GM18861 (cell line): ENCODE data around the gene ANKRD44.
"Not testable (repeated sequence)": the region's sequence is repeated elsewhere in the genome, so short reads cannot be mapped to it uniquely, and the experiment has no call there.

ENCODE experiments used
- ATAC-seq: cut with Tn5 transposase; IDR thresholded peaks from one replicate; pipeline ENCODE4 v1.9.1; 2021; ENCODE audit not compliant: unreplicated experiment

ANKRD44 gene

GRCh38 chr2:197085665-197086064, 224.9 kb downstream of the ANKRD44 start:
- ATAC-seq = no peak

GRCh38 chr2:197081294-197081693, 229.3 kb downstream of the ANKRD44 start:
- ATAC-seq = no peak

- ATAC-seq = no peak
Observed at GRCh38 chr2:197080578-197081216, 229.9 kb downstream of the ANKRD44 start.

- ATAC-seq = no peak
Observed at GRCh38 chr2:197079832-197080555, 230.6 kb downstream of the ANKRD44 start.

- no peak for ATAC-seq
Observed at GRCh38 chr2:197079414-197079813, 231.2 kb downstream of the ANKRD44 start.

DNA sequence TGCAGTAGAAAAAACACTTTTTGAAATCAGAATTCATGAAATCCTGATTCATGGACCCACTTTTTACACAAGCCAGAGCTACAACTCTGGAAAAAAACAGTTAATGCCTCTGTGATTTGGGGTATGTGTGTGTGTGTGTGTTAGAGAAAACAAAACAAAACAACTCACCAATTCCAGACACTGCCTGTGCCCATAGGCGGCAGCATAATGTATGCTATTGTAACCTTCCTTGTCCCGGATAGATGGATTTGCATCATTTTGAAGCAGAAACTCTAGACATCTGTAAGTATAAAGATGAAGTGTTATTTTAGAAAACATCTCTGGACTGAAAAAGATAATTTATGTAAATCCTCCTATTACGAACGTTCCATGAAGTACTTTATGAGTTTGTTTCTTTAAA, 232.0 kb downstream of the ANKRD44 start:
- no peak for ATAC-seq

DNA sequence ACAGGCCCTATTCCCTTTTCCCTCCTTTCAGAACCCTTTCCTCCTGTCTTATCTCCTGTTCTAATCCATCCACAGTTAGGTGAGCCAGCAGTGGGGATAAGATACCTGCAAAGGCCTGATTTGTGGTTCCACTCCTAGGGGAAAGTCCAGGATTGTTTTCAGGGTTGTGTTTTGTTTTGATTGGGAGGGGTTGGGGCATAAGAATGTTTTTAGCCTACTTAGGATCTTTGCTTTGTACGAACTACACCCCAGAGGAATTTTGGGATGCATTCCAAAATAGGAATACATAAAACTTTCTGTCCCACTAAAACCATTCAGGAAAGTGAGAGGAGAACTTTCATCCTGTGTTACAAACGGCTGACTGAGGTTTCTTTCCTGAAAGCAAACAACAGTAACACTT, 233.2 kb downstream of the ANKRD44 start:
- ATAC-seq = no peak

DNA sequence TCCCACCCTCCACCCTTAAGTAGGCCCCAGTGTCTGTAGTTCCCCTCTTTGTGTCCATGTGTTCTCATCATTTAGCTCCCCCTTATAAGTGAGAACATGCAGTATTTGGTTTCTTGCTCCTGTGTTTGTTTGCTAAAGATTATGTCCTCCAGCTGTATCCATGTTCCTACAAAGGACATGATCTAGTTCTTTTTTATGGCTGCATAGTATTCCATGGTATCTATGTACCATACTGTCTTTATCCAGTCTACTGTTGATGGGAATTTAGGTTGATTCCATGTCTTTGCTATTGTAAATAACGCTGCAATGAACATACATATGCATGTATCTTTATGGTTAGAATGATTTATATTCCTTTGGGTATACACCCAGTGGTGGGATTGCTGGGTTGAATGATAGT, 233.9 kb downstream of the ANKRD44 start:
- ATAC-seq = no peak

- no peak for ATAC-seq
Observed at GRCh38 chr2:197075754-197076337, 234.7 kb downstream of the ANKRD44 start.

- ATAC-seq = no peak
Observed at GRCh38 chr2:197075281-197075680, 235.3 kb downstream of the ANKRD44 start.

- no peak for ATAC-seq
Observed at GRCh38 chr2:197073701-197074433, 236.7 kb downstream of the ANKRD44 start.

DNA sequence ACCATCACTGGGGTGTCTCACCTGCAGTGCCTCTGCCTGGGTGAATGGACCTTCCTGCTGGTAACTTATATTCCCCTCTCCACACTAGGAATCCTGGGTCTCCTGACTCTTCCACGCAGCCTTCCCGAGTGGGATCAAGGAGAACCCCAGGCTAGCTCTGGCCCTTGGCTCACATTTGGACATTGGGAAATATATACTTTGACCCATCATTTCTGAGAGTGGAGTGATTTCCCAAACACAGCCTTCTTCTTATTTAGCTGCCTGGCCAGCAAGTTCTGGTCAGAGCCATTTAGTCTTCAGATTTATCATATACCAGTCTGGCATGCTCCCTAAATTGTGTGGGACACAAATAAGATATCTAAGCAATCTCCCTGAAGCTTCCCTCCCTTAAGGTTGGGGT, 237.3 kb downstream of the ANKRD44 start:
- no peak for ATAC-seq

DNA sequence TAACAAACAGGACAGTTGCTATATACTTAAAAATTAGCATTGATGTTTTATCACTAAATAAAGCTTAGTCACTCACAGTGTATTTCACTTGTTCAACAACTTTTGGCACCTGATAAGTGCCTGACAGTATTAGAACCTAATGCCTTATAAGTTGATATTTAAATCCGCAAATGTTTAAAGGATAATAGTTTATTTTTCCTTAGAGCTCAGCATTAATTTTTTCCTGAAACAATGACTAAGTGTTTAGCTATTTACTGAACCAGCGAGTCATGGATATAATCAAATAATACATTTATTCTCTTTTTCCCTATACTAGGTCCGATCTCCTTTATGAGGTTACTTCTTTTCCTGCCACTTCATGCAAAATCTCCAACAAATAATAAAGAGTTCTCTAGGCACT, 238.0 kb downstream of the ANKRD44 start:
- no peak for ATAC-seq

GRCh38 chr2:197071790-197072436, 238.7 kb downstream of the ANKRD44 start:
- no peak for ATAC-seq

DNA sequence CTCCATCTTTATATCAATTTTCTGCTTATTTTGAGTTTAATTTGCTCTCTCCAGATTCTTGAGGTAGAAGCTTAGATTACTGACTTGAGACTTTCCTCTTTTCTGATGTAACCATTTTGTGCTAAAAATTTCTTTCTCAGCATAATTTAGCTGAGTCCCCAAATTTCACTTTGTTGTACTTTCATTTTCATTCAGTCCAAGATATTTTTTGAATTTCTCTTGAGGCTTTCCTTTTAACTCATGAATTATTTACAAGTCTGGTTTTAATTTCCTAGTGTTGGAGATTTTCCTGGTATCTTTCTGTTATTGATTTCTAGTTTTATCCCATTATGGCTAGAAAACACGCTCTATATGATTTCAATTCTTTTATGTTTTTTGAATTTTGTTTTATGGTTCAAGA, 239.4 kb downstream of the ANKRD44 start:
- no peak for ATAC-seq

DNA sequence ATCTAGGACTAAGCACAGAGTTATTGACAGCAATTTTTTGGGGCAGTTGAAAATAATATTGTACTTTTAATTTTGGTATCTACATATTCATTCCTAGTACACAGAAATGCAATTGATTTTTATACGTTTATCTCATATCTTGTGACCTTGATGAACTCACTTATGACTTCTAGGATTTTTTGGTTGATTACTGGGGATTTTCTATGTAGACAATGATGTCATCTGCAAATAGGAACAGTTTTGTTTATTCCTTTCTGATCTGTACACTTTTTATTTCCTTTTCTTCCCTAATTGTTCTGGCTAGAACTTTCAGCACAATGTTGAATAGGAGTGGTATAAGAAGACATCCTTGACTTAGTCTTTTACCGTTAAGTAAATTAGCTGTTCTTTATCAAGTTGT, 240.6 kb downstream of the ANKRD44 start:
- no peak for ATAC-seq

DNA sequence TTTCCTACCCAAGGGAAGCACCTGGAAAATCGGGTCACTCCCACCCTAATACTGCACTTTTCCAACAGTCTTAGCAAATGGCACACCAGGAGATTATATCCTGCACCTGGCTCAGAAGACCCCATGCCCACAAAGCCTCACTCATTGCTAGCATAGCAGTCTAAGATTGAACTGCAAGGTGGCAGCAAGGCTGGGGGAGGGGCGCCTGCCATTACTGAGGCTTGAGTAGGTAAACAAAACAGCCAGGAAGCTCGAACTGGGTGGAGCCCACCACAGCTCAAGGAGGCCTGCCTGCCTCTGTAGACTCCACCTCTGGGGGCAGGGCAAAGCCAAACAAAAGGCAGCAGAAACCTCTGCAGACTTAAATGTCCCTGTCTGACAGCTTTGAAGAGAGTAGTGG, 248.0 kb downstream of the ANKRD44 start:
- not testable (repeated sequence) for ATAC-seq

GRCh38 chr2:197059477-197059876, 251.1 kb downstream of the ANKRD44 start:
- ATAC-seq = no peak

GRCh38 chr2:197058777-197059300, 251.7 kb downstream of the ANKRD44 start:
- ATAC-seq = no peak

- no peak for ATAC-seq
Observed at GRCh38 chr2:197057959-197058358, 252.6 kb downstream of the ANKRD44 start.

DNA sequence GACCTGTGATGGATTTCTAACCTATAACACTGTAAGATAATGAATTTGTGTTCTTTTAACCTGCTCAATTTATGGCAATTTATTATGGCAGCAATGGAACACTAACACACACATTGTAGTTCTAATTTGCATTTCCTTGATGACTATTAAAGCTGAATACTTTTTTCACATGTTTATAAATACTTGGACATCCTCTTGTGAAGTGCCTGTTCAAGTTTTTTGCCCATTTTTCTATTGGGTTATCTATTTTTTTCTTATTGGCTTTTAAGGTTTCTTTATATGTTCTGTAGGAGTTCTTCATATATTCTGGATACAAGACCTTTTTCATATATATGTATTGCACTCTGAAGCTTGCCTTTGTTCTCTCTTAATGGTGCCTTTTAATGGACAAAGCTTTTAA, 255.5 kb downstream of the ANKRD44 start:
- ATAC-seq = no peak
